ENCODE measurements around the gene KDM5A.

DNA sequence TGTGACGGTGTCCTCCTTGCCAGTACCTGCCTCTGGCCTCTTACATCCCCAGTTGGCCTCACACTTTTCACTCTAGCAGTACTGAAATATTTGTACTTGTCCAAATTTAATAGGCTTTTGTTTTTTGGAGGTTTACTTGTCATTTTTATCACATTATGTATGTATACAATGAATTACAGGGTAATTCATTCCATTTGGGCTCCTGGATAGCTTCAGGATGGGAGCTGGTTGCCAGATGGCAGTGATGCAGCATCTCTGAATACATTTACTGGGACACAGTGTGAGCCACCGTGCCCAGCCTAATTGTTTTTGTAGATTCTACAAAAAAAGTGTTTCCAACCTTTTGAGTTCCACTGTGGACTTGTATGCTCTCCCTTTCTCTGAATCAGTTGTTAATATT, 25.7 kb upstream of the KDM5A start:
- TF ChIP-seq YY1 (IDR thresholded peaks at IDR 0.05; ENCODE audit: insufficient read depth, insufficient read length): no peak
- TF ChIP-seq ZNF274 (IDR thresholded peaks at IDR 0.05; ENCODE audit: low read depth, low read length): no peak
- TF ChIP-seq SUZ12 (IDR thresholded peaks at IDR 0.05; ENCODE audit: extremely low read depth, insufficient read depth, insufficient read length): no peak

All from NT2/D1 (cell line).